Osteoblast (primary cell): ENCODE measurements around the gene FBRS. TPM values are rescaled to one million over a fixed set of nuclear protein-coding genes. Genes with fewer than 3 reads are reported as not detected.
"Not testable (repeated sequence)": the region's sequence is repeated elsewhere in the genome, so short reads cannot be mapped to it uniquely, and the experiment has no call there.

Experiments
- DNase-seq: peaks from one replicate; pipeline ENCODE4 v3.0.0; 2011; ENCODE audit warnings: low spot score, mixed read lengths; ENCODE audit not compliant: insufficient read length; ENCODE audit errors: missing footprints
- H2AFZ ChIP-seq: 2 replicates; pipeline ENCODE4 v1.6.0; 2011; ENCODE audit warnings: mild to moderate bottlenecking, low read length
- H3K27ac ChIP-seq: 2 replicates; pipeline ENCODE4 v1.5.1; 2011; ENCODE audit warnings: mild to moderate bottlenecking, low read depth, low read length, moderate library complexity
- H3K27me3 ChIP-seq: 2 replicates; pipeline ENCODE4 v1.6.0; 2012; ENCODE audit warnings: mild to moderate bottlenecking, control low read depth, inconsistent platforms, low read length, moderate library complexity; ENCODE audit not compliant: insufficient read depth
- H3K36me3 ChIP-seq: 2 replicates; pipeline ENCODE4 v1.5.1; 2011; ENCODE audit warnings: mild to moderate bottlenecking, low read length, control low read depth, moderate library complexity; ENCODE audit not compliant: insufficient read depth
- H3K4me1 ChIP-seq: 2 replicates; pipeline ENCODE4 v1.5.1; 2011; ENCODE audit warnings: mild to moderate bottlenecking, low read length, control low read depth, moderate library complexity; ENCODE audit not compliant: insufficient read depth
- H3K4me2 ChIP-seq: 2 replicates; pipeline ENCODE4 v1.6.0; 2011; ENCODE audit warnings: mild to moderate bottlenecking, low read length; ENCODE audit not compliant: insufficient read depth
- H3K4me3 ChIP-seq: fragments of 200-600 bp; sonication (generic); 3 replicates; pipeline ENCODE4 v1.5.1; 2012; ENCODE audit warnings: mild to moderate bottlenecking, low read length, inconsistent platforms; ENCODE audit not compliant: insufficient read depth
- H3K79me2 ChIP-seq: 2 replicates; pipeline ENCODE4 v1.6.0; 2012; ENCODE audit warnings: mild to moderate bottlenecking, low read length, control low read depth, inconsistent platforms; ENCODE audit not compliant: insufficient read depth
- H3K9me3 ChIP-seq: 2 replicates; pipeline ENCODE4 v1.5.1; 2011; ENCODE audit warnings: low read depth, low read length, control low read depth
- H4K20me1 ChIP-seq: 2 replicates; pipeline ENCODE4 v1.6.0; 2012; ENCODE audit warnings: mild to moderate bottlenecking, low read length, control low read depth; ENCODE audit not compliant: insufficient read depth
- total RNA-seq: library from RNA; depleted of rRNA; stranded (reverse); fragments of >200 nt; gene quantifications from 2 replicates; pipeline ENCODE4 v1.2.3, GENCODE V29; 2012
- TF ChIP-seq, protein P1 (sequence below): IDR thresholded peaks from 2 replicates; pipeline ENCODE4 v1.5.1; 2011; ENCODE audit warnings: mild to moderate bottlenecking, low read depth, low read length, moderate library complexity; ENCODE audit errors: extremely low read depth

Gene FBRS
- total RNA-seq, 1 donor: 30.8 TPM

DNA sequence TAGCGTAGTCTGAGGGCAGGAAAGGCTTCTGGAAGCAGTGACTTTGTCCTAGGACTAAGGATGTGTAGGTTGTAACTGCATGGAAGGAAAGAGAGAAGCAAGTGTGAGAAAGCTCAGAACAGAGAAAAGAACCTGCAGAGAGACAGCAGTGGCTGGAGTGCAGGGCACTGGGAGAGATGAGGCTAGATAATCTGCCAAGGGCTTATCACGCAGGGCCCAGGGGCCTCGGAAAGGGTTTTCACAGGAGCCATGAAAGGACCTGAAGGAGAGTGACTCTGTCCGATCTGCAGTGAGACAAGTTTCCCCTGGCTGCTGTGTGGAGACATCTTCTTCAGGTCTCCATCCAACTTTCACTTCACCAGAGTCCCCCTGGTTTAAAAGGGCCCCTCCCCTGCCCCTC is 33.7 kb downstream of the FBRS start:
- Histone ChIP-seq H3K4me1 (no peaks in the 10 kb centered on the region), H2AFZ (peak overlapping the region; percentile 56), H4K20me1 (no peaks in the 10 kb centered on the region), H3K4me2 (no peak overlapping the region), H3K9me3 (no peaks in the 10 kb centered on the region), H3K27me3 (no peaks in the 10 kb centered on the region), H3K27ac (no peak overlapping the region), H3K4me3 (no peak overlapping the region), H3K36me3 (no peaks in the 10 kb centered on the region), H3K79me2 (no peaks in the 10 kb centered on the region)
- TF ChIP-seq, protein P1, sequence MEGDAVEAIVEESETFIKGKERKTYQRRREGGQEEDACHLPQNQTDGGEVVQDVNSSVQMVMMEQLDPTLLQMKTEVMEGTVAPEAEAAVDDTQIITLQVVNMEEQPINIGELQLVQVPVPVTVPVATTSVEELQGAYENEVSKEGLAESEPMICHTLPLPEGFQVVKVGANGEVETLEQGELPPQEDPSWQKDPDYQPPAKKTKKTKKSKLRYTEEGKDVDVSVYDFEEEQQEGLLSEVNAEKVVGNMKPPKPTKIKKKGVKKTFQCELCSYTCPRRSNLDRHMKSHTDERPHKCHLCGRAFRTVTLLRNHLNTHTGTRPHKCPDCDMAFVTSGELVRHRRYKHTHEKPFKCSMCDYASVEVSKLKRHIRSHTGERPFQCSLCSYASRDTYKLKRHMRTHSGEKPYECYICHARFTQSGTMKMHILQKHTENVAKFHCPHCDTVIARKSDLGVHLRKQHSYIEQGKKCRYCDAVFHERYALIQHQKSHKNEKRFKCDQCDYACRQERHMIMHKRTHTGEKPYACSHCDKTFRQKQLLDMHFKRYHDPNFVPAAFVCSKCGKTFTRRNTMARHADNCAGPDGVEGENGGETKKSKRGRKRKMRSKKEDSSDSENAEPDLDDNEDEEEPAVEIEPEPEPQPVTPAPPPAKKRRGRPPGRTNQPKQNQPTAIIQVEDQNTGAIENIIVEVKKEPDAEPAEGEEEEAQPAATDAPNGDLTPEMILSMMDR: no peak
- DNase-seq: no peak

DNA sequence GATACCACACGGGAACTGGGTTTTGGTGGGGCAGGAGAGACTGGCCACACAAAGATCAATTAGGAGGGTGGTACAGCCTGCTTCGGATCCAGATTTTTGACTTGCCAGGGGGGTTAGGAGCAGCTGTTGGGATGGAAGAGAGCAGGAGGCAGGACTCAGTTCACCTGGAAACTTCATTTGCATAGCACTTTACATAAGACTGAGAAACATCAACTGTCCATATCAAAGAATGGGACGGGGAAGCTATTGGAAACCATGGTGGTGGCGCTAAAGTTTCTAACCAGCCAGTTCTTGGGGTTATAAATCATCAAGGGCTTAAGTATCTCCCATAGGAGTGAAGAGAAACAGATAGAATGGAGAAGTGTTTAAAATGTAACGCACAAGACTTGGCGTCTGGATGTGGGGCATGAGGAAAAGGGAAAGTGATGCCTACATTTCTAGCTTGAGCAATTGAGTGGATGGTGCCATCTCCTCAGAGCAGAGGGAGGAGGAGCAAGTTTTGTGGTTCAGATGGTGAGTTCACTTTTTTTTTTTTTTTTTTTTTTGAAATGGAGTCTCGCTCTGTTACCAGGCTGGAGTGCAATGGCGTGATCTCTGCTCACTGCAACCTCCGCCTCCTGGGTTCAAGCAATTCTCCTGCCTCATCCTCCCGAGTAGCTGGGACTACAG is 34.3 kb downstream of the FBRS start:
- no peak overlapping the region for H3K4me3 ChIP-seq
- DNase-seq: peak; percentile 46
- H2AFZ ChIP-seq: peak overlapping the region; percentile 56
- H3K4me1 ChIP-seq: peaks cover 4% of the 10 kb centered on the region
- H3K36me3 ChIP-seq: no peaks in the 10 kb centered on the region
- no peaks in the 10 kb centered on the region for H3K27me3 ChIP-seq
- no peaks in the 10 kb centered on the region for H3K79me2 ChIP-seq
- H3K9me3 ChIP-seq: no peaks in the 10 kb centered on the region
- H3K4me2 ChIP-seq: no peak overlapping the region
- H4K20me1 ChIP-seq: no peaks in the 10 kb centered on the region
- TF ChIP-seq, protein P1: no peak
- H3K27ac ChIP-seq: no peak overlapping the region

DNA sequence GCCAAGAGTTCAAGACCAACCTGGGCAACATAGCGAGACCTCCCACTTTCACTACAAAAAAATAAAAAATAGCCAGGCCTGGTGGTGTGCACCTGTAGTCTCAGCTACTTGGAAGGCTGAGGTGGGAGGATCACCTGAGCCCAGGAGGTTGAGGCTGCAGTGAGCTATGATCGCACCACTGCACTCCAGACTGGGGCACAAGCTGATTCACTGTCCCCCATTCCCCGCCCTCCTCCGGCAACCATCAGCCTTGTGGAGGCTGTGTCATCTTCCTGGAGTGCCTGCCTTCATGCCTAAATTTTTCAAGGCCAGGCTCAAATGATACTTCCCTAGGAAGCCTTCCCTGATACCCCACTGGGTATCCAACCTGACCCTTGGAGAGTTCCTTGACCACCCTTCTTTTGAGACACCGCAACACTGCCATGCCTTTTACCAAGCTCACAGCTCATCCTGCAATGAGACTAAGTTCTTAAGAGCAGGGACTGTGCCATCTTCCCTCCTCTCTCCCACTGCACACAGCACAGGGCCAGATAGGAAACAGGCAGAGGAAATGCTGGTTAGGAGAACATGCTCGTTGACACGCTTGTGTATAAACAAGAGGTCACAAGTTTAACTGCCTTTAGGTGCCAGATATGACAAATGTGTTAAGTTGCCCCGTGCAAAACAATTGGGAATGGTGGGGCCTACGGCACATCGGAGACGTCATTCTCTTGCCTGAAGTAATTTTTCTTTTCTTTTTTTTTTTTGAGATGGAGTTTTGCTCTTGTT is 36.9 kb downstream of the FBRS start:
- Histone ChIP-seq H3K27ac (no peak overlapping the region), H3K79me2 (peaks cover 16% of the 10 kb centered on the region), H3K4me1 (peaks cover 16% of the 10 kb centered on the region), H3K27me3 (no peaks in the 10 kb centered on the region), H3K4me2 (no peak overlapping the region), H3K4me3 (no peak overlapping the region), H3K9me3 (no peaks in the 10 kb centered on the region), H2AFZ (peak overlapping the region; percentile 54), H4K20me1 (peaks cover 11% of the 10 kb centered on the region), H3K36me3 (no peaks in the 10 kb centered on the region)
- TF ChIP-seq, protein P1: no peak
- DNase-seq: no peak

DNA sequence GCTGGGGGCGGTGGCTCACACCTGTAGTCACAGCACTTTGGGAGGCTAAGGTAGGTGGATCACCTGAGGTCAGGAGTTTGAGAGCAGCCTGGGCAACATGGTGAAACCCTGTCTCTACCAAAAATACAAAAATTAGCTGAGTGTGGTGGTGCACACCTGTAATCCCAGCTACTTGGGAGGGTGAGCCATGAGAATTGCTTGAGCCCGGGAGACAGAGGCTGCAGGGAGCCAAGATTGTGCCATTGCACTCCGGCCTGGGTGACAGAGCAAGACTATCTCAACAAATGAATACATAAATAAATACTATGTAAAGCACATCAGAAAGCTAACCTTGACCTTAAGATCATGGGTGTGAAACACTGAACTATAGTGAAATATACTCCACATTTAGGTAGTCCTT is 38.4 kb downstream of the FBRS start:
- H3K4me2 ChIP-seq, DNase-seq, H3K27ac ChIP-seq, H3K4me3 ChIP-seq, H3K9me3 ChIP-seq, H2AFZ ChIP-seq, H3K27me3 ChIP-seq: not testable (repeated sequence)
- Histone ChIP-seq H3K36me3 (peaks cover 12% of the 10 kb centered on the region), H3K4me1 (peaks cover 16% of the 10 kb centered on the region), H4K20me1 (peaks cover 17% of the 10 kb centered on the region), H3K79me2 (peaks cover 32% of the 10 kb centered on the region)
